RCC 7860 (cell line): ENCODE results near the gene VGF.

Source experiments
- DNase-seq: peaks from one replicate; pipeline ENCODE4 v3.0.0-alpha.2; 2015; ENCODE audit warnings: low spot score
- FAIRE-seq: peaks from 2 replicates; lab custom pipeline; 2012; peaks lifted over from hg19 to GRCh38; lab: Jason Lieb, UNC

Gene VGF

DNA sequence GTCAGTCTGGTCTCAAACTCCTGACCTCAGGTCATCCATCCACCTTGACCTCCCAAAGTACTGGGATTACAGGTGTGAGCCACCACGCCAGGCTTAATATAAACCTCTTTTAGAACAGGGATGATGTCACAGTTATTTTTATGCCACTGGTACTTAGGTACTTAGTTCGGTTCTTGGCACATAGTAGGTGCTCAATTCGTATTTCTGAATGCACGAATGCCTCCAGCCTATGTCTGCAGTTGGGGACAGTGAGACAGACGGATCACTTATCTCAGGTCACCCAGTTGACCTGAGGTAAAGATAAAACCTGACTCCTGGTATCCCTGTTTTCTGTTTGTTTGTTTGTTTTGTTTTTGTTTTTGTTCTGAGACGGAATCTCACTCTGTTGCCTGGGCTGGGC lies 20.8 kb upstream of the VGF start:
- FAIRE-seq = no peak
- DNase-seq = no peak

DNA sequence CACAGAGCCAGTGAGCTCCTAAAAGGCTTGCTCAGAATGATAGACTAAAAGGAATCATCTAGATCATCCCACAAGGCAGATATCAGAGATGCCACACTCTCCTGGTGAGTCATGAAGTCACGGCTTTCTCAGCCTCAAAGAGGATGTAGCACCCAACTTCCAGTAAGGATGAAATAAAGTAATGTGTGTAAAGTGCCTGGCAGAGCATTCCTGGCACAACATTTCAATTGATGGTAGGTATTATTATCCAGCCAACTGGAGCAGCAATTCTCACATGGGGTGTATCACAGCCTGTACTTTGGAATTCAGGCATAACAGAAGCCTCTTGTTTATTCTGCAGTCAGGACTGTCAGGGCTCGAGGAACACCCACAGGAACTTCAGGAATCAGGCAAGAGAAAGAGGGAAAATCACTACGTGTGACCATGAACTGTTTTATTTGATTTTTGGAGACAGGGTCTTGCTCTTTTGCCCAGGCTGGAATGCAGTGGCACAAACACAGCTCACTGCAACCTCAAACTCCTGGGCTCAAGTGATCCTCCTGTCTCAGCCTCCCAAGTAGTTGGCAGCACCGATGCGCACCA lies 20.0 kb upstream of the VGF start:
- FAIRE-seq (peak; percentile 72), DNase-seq (peak; percentile 77)

DNA sequence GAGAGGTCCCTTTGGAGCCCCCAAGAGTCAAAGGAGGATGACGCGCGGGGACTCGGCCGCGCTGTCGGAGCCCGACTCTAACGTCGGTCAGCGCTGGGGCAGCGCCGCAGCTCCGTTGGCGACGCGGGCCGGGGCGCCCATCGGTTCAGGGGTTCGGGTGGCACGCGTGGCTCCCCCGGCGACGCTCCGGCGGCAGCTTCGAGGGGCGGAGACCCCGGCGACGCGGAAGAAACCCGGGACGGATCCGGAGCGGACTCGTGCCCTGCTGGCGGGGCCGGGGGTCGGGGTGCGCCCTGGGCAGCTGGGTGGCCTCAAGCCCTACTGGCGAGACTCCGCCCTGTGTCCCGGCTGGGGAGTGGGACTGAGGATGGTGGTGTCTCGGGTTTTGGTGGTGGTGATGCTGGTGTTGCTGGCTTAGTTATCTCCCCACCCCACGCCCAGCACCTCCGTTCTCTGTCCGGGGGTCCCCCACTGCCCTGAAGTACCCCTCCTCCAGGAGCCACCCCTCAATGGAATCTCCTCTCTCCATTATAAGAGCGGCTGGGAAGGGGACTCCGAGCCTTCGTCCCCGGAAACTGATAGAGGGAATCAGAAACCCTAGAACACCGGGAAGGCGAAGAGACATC lies 14.9 kb upstream of the VGF start, which contains the start of gene NAT16:
NAT16 (minus strand) TSS at position 164 of the 626 bp plus-strand sequence. CDS start 5,486 bp downstream, outside the sequence.
- no peak for FAIRE-seq
- DNase-seq = no peak

DNA sequence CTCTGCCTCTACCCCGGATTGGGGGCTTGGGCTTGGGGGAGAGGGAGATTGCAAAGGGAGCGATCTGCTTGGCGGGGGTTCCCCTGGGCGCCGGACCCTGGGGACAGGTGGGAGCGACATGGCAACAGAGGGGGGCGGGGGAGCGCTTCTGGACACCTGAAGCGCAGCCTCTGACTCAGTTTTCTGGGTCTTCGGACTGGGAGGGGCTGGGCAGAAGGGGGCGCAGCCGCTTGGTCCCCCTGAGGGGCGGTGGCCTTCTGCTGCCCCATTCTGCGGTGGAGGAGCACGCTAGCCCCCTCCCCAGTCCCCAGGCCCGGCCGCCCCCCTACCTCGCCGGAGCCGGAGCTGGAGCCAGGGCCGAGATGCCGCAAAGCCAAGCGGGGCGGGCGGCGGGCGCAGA lies 14.3 kb upstream of the VGF start:
- FAIRE-seq = no peak
- DNase-seq = no peak

DNA sequence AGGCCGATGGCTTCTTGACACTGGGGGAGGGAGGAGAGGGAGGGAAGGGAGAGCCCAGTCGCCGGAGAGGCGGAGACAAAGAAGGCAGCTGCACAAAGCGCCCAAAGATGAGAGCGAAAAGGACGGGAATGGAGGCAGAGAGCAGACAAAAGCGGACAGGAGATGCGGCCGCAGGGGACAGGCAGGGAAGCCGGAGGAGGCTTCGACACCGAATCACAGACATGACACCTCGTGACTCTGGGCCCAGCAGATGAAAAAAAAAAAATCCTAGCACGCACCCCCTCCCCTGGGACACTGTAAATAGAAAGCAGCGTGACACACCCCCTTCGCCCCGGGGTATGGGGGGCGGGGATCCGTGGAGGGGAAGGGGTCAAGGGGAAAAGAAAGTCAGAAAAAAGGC lies 13.7 kb upstream of the VGF start:
- no peak for DNase-seq
- no peak for FAIRE-seq

DNA sequence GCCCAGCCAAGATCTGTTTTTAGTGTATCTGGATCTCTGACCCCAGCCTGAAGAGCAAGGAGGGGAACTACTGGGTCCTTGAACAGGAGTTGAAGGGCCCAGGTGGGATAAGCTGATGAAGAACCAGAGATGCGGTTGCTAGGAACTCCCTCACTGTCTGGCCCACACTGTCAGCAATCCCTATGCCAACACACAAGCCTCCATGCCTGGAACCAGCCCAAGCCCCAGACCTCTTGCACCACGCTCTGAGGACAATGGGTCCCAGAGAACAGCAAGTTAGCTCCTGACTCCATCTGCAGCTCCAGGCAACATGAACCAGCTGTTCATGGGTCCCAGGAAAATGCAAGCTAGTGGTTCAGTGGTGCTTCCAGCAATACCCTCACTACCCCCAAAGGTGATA lies 12.3 kb upstream of the VGF start:
- no peak for FAIRE-seq
- DNase-seq = no peak

DNA sequence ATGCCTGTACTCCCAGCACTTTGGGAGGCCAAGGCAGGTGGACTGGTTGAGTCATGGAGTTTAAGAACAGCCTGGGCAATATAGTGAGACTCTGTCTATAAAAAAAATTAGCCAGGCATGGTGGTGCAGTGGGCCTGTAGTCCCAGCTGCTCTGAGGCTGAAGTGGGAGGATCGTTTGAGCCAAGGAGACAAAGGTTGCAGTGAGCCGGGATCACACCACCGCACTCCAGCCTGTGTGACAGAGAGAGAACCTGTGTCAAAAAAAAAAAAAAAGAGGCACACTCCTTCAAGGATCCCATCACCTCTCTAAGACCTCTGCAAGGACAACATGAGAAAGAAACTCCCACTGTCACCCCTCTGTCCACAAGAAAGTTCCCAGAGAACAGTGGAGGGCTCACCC lies 10.3 kb upstream of the VGF start:
- FAIRE-seq (no peak), DNase-seq (no peak)

DNA sequence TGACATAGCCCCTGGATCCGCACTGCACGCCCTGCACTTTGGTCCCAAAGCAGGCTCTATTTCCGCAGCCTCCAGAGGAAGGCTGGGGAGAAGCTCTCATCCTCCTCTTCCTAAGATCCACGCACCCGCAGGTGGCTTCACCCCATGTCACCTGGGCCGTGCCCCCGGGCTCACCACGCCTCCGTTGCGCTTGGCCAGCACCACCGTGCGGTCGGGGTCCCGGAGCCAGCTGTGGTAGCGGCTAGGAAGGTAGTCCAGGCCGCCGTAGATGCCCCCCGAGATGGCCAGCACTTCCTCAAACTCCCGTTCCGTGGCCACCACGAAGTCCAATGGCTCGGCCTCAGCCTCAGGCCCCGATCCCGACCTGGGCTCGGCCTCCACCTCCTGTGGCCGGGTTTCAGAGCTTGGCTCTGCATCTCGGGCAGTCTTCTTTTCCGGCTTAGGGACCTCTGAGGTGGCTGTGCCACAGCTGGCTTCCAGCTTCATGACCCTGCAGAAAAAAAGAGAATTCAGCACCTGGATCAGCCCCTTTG lies 9.0 kb upstream of the VGF start:
- FAIRE-seq = no peak

DNA sequence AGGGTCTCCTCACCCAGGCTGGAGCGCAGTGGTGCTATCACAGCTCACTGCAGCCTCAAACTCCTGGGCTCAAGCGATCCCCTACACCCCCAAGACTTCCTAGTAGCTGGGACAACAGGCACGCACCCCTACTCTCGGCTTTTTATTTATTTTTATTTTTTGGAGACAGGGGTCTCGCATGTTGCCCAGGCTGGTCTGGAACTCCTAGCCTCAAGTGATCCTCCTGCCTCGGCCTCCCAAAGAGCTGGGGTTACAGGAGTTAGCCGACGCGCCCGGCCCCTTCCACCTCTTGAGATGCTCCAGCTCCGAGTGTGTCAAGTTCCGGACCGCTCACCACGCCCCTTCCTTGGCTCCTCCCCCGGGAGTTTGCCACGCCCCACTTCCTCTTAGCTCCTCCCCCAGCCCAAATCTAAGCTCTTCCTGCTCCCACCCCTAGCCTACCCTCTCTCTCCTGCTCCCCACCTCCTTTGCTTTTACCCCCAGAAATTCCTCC lies 8.4 kb upstream of the VGF start:
- FAIRE-seq (no peak), DNase-seq (peak; percentile 19)

More for the DNA sequence above, 9.0 kb upstream of the VGF start:
- no peak for DNase-seq

DNA sequence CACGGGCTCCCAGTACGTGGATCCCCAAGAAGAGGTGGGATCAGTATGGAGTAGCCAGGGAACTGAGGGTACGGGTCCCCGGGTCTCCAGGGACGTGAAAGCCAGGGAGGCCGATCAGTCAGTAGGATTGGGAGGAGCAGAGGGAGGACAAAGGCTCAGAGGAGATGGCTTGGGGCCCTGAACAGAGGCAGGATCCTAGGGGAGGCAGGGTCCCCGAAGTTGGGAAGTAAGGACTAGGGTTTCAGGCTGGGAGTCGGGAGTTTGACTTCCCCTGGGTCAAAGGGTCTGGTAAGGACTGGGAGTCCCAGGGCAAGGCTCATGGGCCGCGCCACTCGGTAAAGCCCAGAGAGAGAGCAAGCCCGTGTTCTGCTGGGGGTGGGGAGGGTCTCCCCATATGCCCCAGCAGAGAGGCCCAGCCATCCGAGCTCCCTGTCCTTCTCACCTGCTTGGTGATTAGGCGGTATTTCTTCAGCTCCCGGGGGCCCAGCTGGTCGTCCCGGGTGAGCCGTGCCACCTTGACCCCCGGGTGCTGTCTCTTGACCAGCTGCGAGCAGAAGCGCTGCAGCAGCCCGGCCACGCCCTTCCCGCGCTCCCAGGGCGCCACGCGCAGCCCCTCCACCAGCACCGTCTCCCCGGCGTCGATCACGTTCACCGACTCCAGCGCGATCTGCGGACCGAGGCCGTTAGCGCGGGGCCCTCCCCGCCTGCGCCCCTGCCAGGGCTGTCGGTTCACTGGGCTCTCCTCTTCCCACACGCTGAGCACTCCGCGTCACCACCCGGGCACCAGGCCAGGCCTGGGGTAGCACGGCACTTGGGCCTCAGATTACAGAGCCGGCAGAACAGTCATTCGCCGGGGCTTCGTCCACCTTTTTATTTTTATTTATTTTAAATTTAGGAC lies 7.7 kb upstream of the VGF start:
- peak; percentile 82 for DNase-seq

DNA sequence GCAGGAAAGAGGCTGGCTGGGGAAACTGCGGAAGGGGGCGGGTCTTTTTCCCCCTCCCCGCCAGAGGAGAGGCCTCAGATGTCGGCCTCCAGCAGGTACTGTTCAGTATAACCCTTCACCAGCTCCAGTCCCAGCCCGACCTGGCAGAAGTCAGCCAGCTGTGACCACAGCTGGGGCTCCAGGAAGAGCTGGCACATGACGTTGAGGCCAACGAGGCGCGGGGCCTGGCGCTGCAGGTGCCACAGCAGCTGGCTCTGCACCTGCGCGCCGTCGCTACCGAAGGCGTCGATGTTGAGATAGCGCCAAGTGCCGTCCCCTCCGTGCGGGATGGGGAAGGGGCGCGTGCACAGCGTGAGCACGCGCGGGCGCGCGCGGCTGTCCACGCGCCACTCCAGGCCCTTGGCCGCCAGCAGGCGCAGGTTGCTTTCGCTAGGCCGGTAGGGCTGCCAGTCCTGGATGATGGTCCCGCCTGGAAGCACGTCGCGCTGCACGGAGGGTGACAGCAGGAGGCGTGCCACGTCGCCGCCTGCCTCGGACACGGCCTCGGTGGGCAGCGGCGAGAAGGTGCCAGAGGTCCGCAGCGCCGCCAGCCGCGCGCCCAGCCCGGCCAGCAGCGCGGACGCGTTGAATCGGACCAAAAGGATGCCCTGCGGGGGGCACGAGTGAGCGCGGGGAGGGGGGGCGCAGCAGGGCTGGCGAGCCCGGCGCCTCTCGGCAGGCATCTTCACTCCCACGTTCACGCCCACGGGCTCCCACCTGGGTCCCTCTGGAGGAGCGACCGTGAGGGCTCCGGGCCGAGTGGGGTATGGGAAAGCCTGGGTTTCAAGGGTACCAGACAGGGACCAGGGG lies 6.9 kb upstream of the VGF start:
- FAIRE-seq = no peak
- DNase-seq = no peak

More for the DNA sequence above, 7.7 kb upstream of the VGF start:
- FAIRE-seq = peak; percentile 63

DNA sequence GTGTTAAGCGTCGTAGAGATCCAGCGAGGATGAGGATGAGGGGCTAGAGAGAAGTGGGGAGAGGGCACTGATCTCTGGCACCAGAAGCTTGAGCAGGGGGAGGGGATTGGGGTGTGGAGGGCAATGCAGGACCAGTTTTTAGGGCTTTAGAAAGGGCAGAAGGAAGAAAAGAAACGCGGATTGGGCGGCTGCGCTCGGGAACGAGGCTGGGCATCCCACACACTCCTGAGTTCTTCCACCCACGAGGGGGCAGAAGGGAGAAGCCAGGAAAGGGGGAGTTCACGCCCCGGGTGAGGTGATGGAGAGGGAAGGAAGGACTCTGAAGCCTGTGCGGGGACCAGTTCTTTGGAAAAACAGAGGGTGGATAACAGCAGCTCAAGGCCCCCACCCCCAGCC lies 6.1 kb upstream of the VGF start:
- no peak for DNase-seq
- FAIRE-seq = no peak

DNA sequence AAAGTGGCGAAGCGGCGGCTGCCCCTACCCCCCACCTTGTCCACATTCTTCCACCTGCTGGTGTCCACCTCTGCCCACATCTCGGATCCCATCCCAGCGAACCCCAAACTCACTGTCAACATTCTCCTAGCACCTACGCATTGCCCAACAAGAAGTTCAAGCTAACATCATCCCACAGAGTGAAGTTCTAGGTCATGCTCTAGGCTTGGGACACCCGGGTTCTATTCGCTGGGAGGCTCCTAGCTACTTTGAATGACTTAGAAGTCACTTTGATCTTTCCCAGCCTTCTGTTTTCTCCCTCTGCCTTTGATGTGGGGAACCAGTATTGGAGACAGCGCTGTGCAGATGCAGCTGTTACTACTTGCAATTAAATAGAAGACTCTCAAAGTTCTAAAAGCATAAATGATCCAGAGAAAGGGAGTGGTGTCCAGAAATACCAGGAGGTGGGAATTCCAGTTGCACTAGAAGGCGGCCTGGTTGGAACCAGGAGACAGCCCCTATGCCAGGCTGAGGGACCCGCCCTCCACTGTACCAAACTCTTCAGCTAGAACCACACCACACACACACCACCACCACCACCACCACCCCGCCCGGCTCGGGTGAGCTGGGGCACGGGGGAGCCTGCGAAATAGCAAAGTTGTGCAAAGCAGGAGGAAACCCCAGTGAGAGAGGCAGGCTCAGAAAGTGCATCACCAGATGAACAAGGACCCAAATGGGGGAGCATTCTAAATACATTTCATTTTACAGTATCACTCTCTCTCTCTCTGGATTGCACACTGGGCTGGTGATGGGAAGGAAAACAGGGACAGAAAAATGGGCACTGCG lies 5.5 kb upstream of the VGF start:
- FAIRE-seq = no peak
- no peak for DNase-seq

DNA sequence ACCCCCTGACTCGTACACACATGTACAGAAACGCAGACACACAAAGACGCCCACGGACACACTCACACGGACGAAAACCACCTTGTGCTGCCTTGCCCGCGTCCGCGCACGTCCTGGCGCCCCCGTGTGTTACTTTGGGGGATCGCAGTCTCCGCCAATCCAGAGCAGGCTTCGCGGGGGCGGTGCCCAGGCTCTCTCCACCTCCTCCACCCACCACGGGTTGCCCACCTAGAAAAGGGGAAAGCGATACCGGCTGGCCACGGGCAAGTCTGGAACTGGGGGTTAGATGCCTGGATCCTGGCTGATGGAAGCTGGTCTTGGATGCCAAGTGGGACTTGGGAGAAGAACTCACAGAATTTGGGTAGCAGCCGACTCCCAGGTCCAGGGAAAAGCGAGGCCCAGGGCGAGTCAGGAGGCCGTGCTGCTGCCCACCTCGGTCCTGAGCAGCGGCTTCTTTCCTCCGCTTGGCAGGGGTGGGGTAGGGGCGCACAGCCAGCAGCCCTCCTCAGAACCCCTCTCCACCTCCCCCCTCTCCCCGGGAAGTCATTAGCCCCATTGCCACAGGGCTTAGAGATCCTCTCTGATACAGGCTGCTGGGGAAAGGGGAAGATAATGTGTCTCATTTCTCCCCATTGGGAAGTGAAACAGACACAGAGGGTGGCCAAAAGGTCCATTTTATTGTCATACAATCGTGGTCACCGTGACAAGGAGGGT lies 4.6 kb upstream of the VGF start:
- DNase-seq = peak; percentile 38

DNA sequence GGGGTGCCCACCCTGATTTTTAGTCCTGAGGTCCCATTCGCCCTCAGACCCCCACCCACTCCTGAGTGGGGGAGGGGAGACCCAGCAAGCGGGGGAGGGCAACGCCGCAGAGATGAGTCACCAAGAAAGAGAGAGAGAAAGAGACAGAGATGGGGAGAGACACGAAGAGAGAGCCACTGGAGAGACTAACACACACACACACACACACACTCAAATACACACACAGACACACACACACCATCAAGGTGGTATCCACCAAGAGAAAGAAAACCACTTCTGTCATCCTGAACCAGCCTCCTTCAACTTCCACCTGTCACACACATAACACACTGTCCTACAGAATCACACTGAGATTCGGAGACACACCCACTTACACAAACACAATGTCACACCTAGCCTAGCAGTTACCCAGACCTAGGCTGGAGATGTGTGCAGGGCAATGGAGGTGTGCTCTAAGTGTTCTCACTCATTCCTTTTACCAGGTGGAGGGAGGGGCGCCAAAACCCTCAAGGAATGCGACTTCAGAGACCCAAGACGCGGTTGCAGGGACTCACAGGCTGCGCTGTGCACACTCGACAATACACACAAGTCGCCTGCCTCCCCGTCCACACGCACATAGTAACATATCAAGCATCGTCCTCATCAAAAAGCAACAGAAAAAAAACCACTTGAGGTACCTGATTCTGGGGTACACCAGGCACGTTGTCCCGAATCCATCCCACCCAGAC lies 3.9 kb upstream of the VGF start:
- no peak for FAIRE-seq

More for the DNA sequence above, 4.6 kb upstream of the VGF start:
- FAIRE-seq = no peak

DNA sequence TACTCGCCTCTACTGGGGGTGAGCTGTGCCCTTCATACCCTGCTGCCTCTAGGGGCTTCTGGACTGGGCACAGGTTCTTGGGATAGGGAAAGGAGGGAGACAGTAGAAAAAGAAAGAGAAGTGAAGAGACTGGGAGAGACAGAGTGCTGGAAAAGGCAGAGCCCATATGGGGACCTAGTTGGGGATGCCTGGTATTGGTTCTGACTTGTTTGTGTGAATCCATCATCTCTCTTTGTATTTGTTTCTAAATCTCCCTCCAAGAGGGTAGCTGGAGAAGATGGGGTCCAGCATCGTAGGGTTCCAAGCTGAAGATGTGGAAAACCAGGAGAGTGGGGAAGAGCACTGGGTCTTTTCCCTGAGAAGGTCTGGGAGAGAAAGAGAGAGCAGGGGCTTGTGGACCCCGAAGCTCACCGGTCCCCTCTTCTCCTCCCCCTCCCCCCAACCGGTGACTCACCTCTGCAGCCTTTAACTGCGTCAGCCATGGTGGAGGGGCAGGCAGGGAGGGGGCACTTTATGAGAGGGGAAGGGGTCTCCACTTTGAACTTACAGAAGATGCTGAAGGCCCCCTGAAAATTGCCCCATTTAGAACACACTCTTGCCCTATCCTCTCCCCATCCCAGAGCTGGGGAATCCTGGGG lies 3.2 kb upstream of the VGF start:
- FAIRE-seq (no peak), DNase-seq (no peak)

More for the DNA sequence above, 3.9 kb upstream of the VGF start:
- DNase-seq = peak; percentile 38

DNA sequence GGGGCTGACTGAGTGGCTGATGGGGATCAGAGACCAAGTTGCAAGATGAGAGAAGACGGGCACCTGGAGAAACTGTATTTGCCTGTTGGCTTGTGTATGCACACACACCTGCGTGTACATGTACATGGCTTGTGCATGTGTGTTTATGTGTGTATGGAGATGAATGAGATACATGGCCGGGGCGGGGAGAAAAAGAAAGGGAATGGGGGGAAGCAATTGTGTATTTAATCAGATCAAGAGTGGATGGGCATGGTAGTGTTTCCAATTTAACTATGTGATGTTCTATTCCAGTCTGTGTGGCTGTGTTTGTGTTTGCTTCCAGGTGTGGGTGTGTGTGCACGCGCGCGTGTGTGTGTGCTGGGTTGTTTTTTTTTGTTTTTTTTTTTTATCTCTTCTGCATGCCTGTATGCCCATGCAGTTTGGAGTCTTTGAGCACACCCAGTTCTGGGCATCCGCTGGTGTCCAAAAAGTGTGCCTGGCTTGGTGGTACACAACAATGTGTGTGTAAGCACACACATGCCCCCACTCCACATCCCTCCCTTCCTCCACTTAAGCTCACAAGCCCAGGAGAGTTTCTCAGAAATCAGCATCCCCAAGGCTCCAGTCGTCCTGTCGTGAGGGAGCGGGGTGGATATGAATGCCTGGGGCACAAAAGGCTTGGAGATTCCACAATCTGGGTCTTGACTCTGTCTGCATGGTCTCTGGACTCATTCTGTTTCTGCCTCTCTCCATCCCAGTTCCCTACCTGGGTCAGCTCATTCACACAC lies 2.5 kb upstream of the VGF start:
- no peak for DNase-seq
- FAIRE-seq = no peak
